C4-2B (cell line): ENCODE results near the gene SRXN1.

Experiments
- ZFX ChIP-seq: fragments of 450-650 bp; IDR thresholded peaks from 2 replicates; pipeline ENCODE4 v1.6.1; 2017
- TF ChIP-seq, protein P1 (sequence below): fragments of 450-650 bp; conservative IDR thresholded peaks from 2 replicates; pipeline ENCODE4 v1.5.1; 2017; ENCODE audit warnings: mild to moderate bottlenecking

DNA sequence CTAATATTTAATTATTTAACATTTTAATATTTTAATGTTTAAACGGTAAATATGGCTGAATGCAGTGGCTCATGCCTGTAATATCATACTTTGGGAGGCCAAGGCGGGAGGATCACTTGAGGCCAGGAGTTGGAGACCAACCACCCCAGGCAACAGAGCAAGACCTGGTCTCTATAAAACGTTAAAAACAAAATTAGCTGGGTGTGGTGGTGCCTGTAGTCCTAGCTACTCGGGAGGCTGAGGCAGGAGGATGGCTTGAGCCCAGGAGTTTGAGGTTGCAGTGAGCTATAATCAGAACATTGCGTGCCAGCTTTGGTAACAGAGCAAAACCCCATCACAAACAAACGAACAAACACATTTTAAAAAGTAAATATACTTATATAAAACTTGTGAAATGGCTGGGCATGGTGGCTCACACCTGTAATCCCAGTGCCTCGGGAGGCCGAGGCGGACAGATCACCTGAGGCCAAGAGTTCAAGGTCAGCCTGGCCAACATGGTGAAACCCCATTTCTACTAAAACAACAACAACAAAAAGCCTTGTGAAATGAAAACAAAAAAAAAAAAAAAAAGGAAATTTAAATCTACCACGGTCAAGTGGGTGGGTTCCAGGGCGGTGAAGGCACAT lies 8.2 kb downstream of the SRXN1 start:
- TF ChIP-seq, protein P1, sequence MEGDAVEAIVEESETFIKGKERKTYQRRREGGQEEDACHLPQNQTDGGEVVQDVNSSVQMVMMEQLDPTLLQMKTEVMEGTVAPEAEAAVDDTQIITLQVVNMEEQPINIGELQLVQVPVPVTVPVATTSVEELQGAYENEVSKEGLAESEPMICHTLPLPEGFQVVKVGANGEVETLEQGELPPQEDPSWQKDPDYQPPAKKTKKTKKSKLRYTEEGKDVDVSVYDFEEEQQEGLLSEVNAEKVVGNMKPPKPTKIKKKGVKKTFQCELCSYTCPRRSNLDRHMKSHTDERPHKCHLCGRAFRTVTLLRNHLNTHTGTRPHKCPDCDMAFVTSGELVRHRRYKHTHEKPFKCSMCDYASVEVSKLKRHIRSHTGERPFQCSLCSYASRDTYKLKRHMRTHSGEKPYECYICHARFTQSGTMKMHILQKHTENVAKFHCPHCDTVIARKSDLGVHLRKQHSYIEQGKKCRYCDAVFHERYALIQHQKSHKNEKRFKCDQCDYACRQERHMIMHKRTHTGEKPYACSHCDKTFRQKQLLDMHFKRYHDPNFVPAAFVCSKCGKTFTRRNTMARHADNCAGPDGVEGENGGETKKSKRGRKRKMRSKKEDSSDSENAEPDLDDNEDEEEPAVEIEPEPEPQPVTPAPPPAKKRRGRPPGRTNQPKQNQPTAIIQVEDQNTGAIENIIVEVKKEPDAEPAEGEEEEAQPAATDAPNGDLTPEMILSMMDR: no peak
- no peak for TF ChIP-seq ZFX
